ENCODE measurements around the gene RTKN2. TPM values are rescaled to one million over a fixed set of nuclear protein-coding genes. Genes with fewer than 3 reads are reported as not detected.

The RTKN2 gene
- total and polyA plus RNA-seq, 10 of the 15 experiments (the other 5 are each of a cell fraction or from before 2014, with no cell fraction given), result 0.10 TPM; not detected in 9

DNA sequence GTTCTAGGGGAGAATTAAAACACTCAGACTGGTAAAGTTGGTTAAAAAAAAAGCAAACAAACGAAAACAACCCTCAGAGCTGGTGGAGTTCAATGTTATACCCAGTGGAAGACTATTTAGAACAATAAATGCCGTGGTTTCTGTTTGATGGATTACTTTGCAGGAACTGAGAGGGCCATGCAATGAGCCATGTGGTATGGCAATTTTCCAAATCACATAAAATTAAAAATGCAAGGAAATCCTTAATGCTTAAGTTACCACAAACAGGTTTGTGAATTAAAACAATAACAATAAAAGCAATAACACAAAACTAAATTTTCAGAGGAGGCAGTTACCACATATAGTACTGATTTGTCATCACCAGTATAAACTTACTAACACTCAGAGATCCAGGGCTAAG lies 96.9 kb downstream of the RTKN2 start (continued):
- no peak for TF ChIP-seq HSF1 (IDR thresholded peaks at IDR 0.05; ENCODE audit: low read depth, low read length)

GRCh38 chr10:62170732-62171131 lies 97.9 kb downstream of the RTKN2 start:
- ATAC-seq (peak; percentile 37; the same call in 1 of the 3 replicates), DNase-seq (ENCODE audit: low read depth, low spot score) (no peak), FAIRE-seq (no peak)
- Histone ChIP-seq H3K4me3 (no peak overlapping the region), H3K79me2 (ENCODE audit: control insufficient read depth, insufficient read depth, low read length) (no peaks in the 10 kb centered on the region), H3K27ac (ENCODE audit: control insufficient read depth, insufficient read depth) (no peak overlapping the region), H3K9me3 (replicated peaks; ENCODE audit: control insufficient read depth, insufficient read depth, low read length) (no peaks in the 10 kb centered on the region; the same call in none of the 3 replicates), H3K9ac (ENCODE audit: control insufficient read depth, insufficient read depth, low read length) (no peak overlapping the region), H3K27me3 (replicated peaks in 1 of 2; ENCODE audit: control insufficient read depth in 2 of 2, insufficient read depth in 2 of 2, low read length in 1 of 2) (no peaks in the 10 kb centered on the region), H2AFZ (ENCODE audit: control insufficient read depth, low read depth, low read length) (no peak overlapping the region), H3K4me1 (ENCODE audit: control insufficient read depth, insufficient read depth, low read length) (peaks cover 14% of the 10 kb centered on the region; the same call in 1 of the 2 replicates), H4K20me1 (ENCODE audit: control insufficient read depth, insufficient read depth) (no peaks in the 10 kb centered on the region), H3K36me3 (ENCODE audit: control insufficient read depth in 2 of 2, insufficient read depth in 2 of 2, low read length in 1 of 2) (no peaks in the 10 kb centered on the region), H3K4me2 (ENCODE audit: control insufficient read depth, insufficient read depth) (no peak overlapping the region)
- ChIA-PET SMC1A (ENCODE audit: uncharacterized antibody, unreplicated experiment) (no interaction called here), RAD21 (ENCODE audit: unreplicated experiment) (no interaction called here), CTCF (no interaction called here), POLR2A (no interaction called here)
- intact Hi-C loops (cut with micrococcal nuclease; ENCODE audit: unreplicated experiment), result no loop called here
- no TSS peak for BruUV-seq (replicated peaks)
- 100% methylated on average over 1 of the region's 1 CpG for WGBS (ENCODE audit: insufficient coverage, insufficient replicate concordance, low lambda C conversion rate, missing lambda C conversion rate)
- in situ Hi-C loops (cut with MboI), result no loop called here
- TF ChIP-seq ZNF384 (IDR thresholded peaks at IDR 0.05; ENCODE audit: borderline replicate concordance, low read depth, low read length), result peak; percentile 62; the same call in 1 of the 2 replicates
- no peak for TF ChIP-seq E2F4 (IDR thresholded peaks at IDR 0.05; ENCODE audit: low read depth, low read length)
- TF ChIP-seq RFX5 (IDR thresholded peaks at IDR 0.05; ENCODE audit: low read depth, low read length), result no peak
